OCI-LY3 (cell line): ENCODE measurements around the gene SKOR1.

Source experiments
- H2AFZ ChIP-seq: fragments of 200-600, 300-600 bp; shearing (Covaris generic); 2 replicates; pipeline ENCODE4 v1.6.0; 2014; ENCODE audit warnings: antibody characterized with exemption, low read depth, low read length
- H3K27ac ChIP-seq: fragments of 200-600, 300-600 bp; sonication (generic); 2 replicates; pipeline ENCODE4 v1.5.1; 2014; ENCODE audit warnings: mild to moderate bottlenecking, low read length, moderate library complexity, mixed read lengths
- H3K27me3 ChIP-seq: fragments of 200-600, 300-600 bp; sonication (generic); 2 replicates; pipeline ENCODE4 v1.6.1; 2014; ENCODE audit warnings: low read depth, low read length, mixed read lengths
- H3K36me3 ChIP-seq: fragments of 200-600, 300-600 bp; sonication (generic); replicated peaks from 2 replicates; pipeline ENCODE3; 2014; ENCODE audit warnings: low read depth, low read length, mixed read lengths
- H3K4me1 ChIP-seq: fragments of 300-600, 200-600 bp; sonication (generic); 2 replicates; pipeline ENCODE4 v1.6.1; 2014; ENCODE audit warnings: low read length, mixed read lengths
- H3K4me2 ChIP-seq: fragments of 200-600, 300-600 bp; sonication (generic); 2 replicates; pipeline ENCODE4 v1.6.1; 2014; ENCODE audit warnings: low read length, mixed read lengths
- H3K4me3 ChIP-seq: fragments of 300-600, 200-600 bp; sonication (generic); 2 replicates; pipeline ENCODE4 v1.5.1; 2014; ENCODE audit warnings: antibody characterized with exemption, mild to moderate bottlenecking, low read length, moderate library complexity
- H3K79me2 ChIP-seq: fragments of 300-600, 200-600 bp; shearing (Covaris generic); 2 replicates; pipeline ENCODE4 v1.6.1; 2014; ENCODE audit warnings: mild to moderate bottlenecking, low read length, mixed read lengths
- H3K9ac ChIP-seq: fragments of 300-600, 200-600 bp; shearing (Covaris generic); 2 replicates; pipeline ENCODE4 v1.6.0; 2014; ENCODE audit warnings: mild to moderate bottlenecking, low read length, moderate library complexity
- H3K9me3 ChIP-seq: fragments of 200-600, 300-600 bp; shearing (Covaris generic); 2 replicates; pipeline ENCODE4 v1.6.1; 2014; ENCODE audit warnings: low read length, mixed read lengths; ENCODE audit not compliant: insufficient read depth
- H4K20me1 ChIP-seq: fragments of 200-600, 300-600 bp; sonication (generic); 2 replicates; pipeline ENCODE4 v1.6.1; 2016; ENCODE audit warnings: low read length, mixed read lengths; ENCODE audit not compliant: insufficient read depth
- CTCF ChIP-seq: fragments of 200-600, 300-600 bp; sonication (generic); IDR thresholded peaks from 2 replicates; pipeline ENCODE4 v1.5.1; 2014; ENCODE audit warnings: antibody characterized with exemption, low read length, low read depth
- EZH2phosphoT487 ChIP-seq: fragments of 200-600 bp; shearing (Covaris generic); IDR thresholded peaks from 2 replicates; pipeline ENCODE4 v1.6.1; 2018; ENCODE audit warnings: antibody characterized with exemption, mixed run types, low read depth

The SKOR1 gene

GRCh38 chr15:67834581-67835296 lies 9.4 kb downstream of the SKOR1 start:
- Histone ChIP-seq H3K27me3 (peaks cover 42% of the 10 kb centered on the region), H4K20me1 (no peaks in the 10 kb centered on the region), H3K36me3 (no peaks in the 10 kb centered on the region), H3K4me3 (peak overlapping the region; percentile 80), H3K27ac (no peak overlapping the region), H3K79me2 (no peaks in the 10 kb centered on the region), H2AFZ (peak overlapping the region; percentile 24), H3K4me1 (peaks cover 16% of the 10 kb centered on the region), H3K9ac (peak overlapping the region; percentile 28), H3K4me2 (peak overlapping the region; percentile 97), H3K9me3 (no peaks in the 10 kb centered on the region)
- TF ChIP-seq CTCF (no peak), EZH2phosphoT487 (no peak)

- peak overlapping the region; percentile 20; the same call in 1 of the 2 replicates for H3K9ac ChIP-seq
- H3K4me2 ChIP-seq = peak overlapping the region; percentile 97
These were observed 10.2 kb downstream of the SKOR1 start for GRCh38 chr15:67835297-67836133.

GRCh38 chr15:67836134-67836455 lies 10.8 kb downstream of the SKOR1 start:
- Histone ChIP-seq H3K27ac (no peak overlapping the region), H2AFZ (peak overlapping the region; percentile 24; the same call in 1 of the 2 replicates), H3K79me2 (no peaks in the 10 kb centered on the region), H3K27me3 (peaks cover 42% of the 10 kb centered on the region), H4K20me1 (no peaks in the 10 kb centered on the region), H3K4me1 (peaks cover 16% of the 10 kb centered on the region), H3K4me2 (peak overlapping the region; percentile 97), H3K9ac (peak overlapping the region; percentile 20; the same call in 1 of the 2 replicates), H3K9me3 (no peaks in the 10 kb centered on the region), H3K36me3 (no peaks in the 10 kb centered on the region), H3K4me3 (peak overlapping the region; percentile 80)
- TF ChIP-seq EZH2phosphoT487 (no peak), CTCF (no peak)

More at GRCh38 chr15:67835297-67836133, 10.2 kb downstream of the SKOR1 start:
- Histone ChIP-seq H3K9me3 (no peaks in the 10 kb centered on the region), H3K36me3 (no peaks in the 10 kb centered on the region), H3K27me3 (peaks cover 42% of the 10 kb centered on the region), H2AFZ (peak overlapping the region; percentile 24; the same call in 1 of the 2 replicates), H3K4me1 (peaks cover 16% of the 10 kb centered on the region), H3K27ac (no peak overlapping the region), H4K20me1 (no peaks in the 10 kb centered on the region), H3K79me2 (no peaks in the 10 kb centered on the region), H3K4me3 (peak overlapping the region; percentile 80)
- TF ChIP-seq CTCF = no peak
- no peak for TF ChIP-seq EZH2phosphoT487

GRCh38 chr15:67836477-67836876 lies 11.2 kb downstream of the SKOR1 start:
- no peaks in the 10 kb centered on the region for H4K20me1 ChIP-seq
- no peak for TF ChIP-seq EZH2phosphoT487
- TF ChIP-seq CTCF = peak; percentile 85
- H3K4me1 ChIP-seq = peaks cover 19% of the 10 kb centered on the region
- H2AFZ ChIP-seq = no peak overlapping the region
- no peak overlapping the region for H3K27ac ChIP-seq
- peak overlapping the region; percentile 80 for H3K4me3 ChIP-seq
- 0 out of 2 replicates have a peak overlapping the region, but pooled peaks have one; percentile 20 for H3K9ac ChIP-seq
- no peaks in the 10 kb centered on the region for H3K9me3 ChIP-seq
- no peaks in the 10 kb centered on the region for H3K79me2 ChIP-seq
- peaks cover 42% of the 10 kb centered on the region for H3K27me3 ChIP-seq
- no peaks in the 10 kb centered on the region for H3K36me3 ChIP-seq
- peak overlapping the region; percentile 97 for H3K4me2 ChIP-seq
